BE2C (cell line): ENCODE measurements around the gene MEGF11.

Experiments used
- DNase-seq: peaks from one replicate; pipeline ENCODE4 v3.0.0-alpha.2; 2020
- H3K27me3 ChIP-seq: fragments of 250-450 bp; sonication (Bioruptor Pico); 2 replicates; pipeline ENCODE4 v1.5.1; 2020; ENCODE audit warnings: mild to moderate bottlenecking
- H3K36me3 ChIP-seq: fragments of 250-450 bp; sonication (Bioruptor Pico); 2 replicates; pipeline ENCODE4 v1.5.1; 2020; ENCODE audit warnings: mild to moderate bottlenecking
- H3K4me1 ChIP-seq: fragments of 250-450 bp; sonication (Bioruptor Pico); 2 replicates; pipeline ENCODE4 v1.5.1; 2020
- H3K4me3 ChIP-seq: 2 replicates; pipeline ENCODE4 v1.5.1; 2011; ENCODE audit warnings: low read depth, low read length
- H3K9me3 ChIP-seq: fragments of 250-450 bp; sonication (Bioruptor Pico); 2 replicates; pipeline ENCODE4 v1.5.1; 2020
- TF ChIP-seq, protein P1 (sequence below): IDR thresholded peaks from 2 replicates; pipeline ENCODE4 v1.5.1; 2012; ENCODE audit warnings: mild to moderate bottlenecking, low read depth, low read length

MEGF11 gene

DNA sequence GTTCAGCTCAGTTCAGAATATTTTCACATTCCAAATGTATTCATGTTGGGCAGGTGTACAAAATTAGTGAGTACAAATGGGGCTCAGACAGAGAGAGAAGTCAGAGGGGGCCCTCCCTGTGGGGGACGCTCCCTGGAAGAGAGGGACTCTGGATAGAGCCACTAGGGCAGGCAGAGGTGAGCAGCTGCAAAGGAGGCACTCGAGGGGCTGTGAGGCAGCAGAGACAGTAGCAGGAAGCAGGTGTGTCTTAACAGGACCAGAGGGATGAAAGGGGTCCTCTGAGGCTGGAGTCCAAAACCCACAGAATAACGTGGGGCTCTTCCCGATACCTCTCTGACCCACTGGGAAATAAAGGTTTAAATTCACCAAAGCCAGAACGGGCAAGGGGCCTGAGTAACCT lies 127.1 kb downstream of the MEGF11 start:
- no peaks in the 10 kb centered on the region for H3K9me3 ChIP-seq
- H3K27me3 ChIP-seq: no peaks in the 10 kb centered on the region
- TF ChIP-seq, protein P1, sequence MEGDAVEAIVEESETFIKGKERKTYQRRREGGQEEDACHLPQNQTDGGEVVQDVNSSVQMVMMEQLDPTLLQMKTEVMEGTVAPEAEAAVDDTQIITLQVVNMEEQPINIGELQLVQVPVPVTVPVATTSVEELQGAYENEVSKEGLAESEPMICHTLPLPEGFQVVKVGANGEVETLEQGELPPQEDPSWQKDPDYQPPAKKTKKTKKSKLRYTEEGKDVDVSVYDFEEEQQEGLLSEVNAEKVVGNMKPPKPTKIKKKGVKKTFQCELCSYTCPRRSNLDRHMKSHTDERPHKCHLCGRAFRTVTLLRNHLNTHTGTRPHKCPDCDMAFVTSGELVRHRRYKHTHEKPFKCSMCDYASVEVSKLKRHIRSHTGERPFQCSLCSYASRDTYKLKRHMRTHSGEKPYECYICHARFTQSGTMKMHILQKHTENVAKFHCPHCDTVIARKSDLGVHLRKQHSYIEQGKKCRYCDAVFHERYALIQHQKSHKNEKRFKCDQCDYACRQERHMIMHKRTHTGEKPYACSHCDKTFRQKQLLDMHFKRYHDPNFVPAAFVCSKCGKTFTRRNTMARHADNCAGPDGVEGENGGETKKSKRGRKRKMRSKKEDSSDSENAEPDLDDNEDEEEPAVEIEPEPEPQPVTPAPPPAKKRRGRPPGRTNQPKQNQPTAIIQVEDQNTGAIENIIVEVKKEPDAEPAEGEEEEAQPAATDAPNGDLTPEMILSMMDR: no peak
- peaks cover 3% of the 10 kb centered on the region; the same call in 1 of the 2 replicates for H3K4me1 ChIP-seq
- no peaks in the 10 kb centered on the region for H3K36me3 ChIP-seq
- no peak for DNase-seq
- no peak overlapping the region for H3K4me3 ChIP-seq

DNA sequence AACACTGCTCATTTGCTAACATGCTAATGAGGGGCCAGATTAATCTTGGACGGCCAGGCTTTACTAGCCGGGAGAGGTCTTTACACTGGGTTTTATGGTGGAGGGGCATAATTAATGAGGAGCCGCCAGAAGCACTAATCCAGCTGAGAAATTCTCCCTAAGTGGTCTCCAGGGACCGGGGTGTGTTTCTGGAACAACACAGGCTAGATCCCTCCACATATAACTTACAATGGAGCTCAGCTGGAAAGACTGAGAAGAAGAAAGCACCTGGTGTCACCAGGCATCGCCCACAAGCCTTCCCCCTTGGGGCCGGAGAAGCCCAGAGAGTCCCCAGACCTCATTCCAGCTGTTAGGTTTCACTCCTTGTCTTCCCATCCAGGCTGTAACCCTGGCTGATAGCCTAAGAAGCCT lies 127.5 kb downstream of the MEGF11 start:
- no peaks in the 10 kb centered on the region for H3K27me3 ChIP-seq
- peaks cover 3% of the 10 kb centered on the region; the same call in 1 of the 2 replicates for H3K4me1 ChIP-seq
- TF ChIP-seq, protein P1: no peak
- peak; percentile 33 for DNase-seq
- no peaks in the 10 kb centered on the region for H3K36me3 ChIP-seq
- no peaks in the 10 kb centered on the region for H3K9me3 ChIP-seq
- H3K4me3 ChIP-seq: no peak overlapping the region

DNA sequence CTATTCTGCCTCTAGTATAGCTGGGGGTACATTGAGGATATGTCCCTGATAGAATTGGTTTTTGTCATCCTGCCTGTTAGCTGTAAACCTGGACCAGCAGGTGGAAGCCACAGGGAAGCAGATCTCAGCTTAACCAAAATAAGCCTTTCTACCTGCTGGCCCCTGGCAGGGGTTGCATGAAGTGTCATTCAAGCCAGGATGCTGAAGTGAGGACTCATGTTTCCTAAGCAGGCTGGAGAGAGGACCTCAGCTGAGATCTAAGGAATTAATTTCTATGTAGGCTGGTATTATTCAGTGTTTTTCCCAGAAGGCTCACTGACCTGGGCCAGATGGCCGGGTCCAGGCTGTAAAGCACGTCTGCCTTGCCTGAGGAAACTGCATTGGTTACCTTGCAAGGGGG lies 128.9 kb downstream of the MEGF11 start:
- no peak for DNase-seq
- H3K4me1 ChIP-seq: peaks cover 3% of the 10 kb centered on the region; the same call in 1 of the 2 replicates
- no peak overlapping the region for H3K4me3 ChIP-seq
- no peaks in the 10 kb centered on the region for H3K27me3 ChIP-seq
- TF ChIP-seq, protein P1: no peak
- no peaks in the 10 kb centered on the region for H3K9me3 ChIP-seq
- no peaks in the 10 kb centered on the region for H3K36me3 ChIP-seq

DNA sequence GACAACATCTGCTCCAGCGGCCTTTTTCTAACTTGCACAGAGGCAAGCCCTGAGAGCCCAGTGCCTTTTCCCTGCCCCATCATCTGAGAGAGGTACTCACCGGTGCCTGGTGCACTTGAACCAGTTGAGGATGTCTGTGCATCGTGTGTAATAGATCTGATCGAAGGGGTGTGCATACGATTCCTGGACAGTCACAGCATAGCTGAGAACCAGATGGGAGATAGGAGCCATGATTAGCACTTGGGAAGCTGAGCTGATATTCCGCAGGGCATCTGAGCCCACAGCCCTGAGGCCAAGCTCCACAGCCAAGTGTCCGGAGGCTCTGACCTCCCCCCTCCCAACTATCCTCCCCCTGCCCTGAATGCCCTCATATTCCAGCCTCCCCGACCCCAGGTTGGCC lies 129.8 kb downstream of the MEGF11 start:
- no peaks in the 10 kb centered on the region for H3K36me3 ChIP-seq
- H3K27me3 ChIP-seq: no peaks in the 10 kb centered on the region
- no peak for DNase-seq
- no peaks in the 10 kb centered on the region for H3K9me3 ChIP-seq
- TF ChIP-seq, protein P1: no peak
- no peak overlapping the region for H3K4me3 ChIP-seq
- H3K4me1 ChIP-seq: peaks cover 3% of the 10 kb centered on the region; the same call in 1 of the 2 replicates

DNA sequence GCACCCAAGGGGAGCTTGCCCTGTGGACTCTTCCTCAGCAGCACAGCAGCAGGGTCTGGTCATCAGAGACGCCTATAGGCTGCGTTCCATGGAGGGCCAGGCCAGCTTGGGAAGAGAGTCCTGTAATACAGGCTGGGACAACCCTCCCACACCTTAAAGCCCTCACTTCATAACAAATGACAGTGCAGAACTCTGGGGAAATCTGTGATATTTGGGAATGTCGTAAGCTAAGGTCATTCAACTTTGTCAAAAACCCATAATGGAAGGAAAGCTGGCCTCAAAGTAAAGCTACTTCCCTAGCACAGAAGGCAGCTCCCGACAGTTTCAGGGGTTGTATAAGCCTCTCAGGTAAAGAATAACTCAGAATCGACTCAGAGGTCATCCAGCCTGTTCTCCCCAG lies 133.1 kb downstream of the MEGF11 start:
- TF ChIP-seq, protein P1: no peak
- H3K4me3 ChIP-seq: no peak overlapping the region
- H3K27me3 ChIP-seq: no peaks in the 10 kb centered on the region
- no peaks in the 10 kb centered on the region for H3K9me3 ChIP-seq
- no peaks in the 10 kb centered on the region for H3K36me3 ChIP-seq
- no peak for DNase-seq
- no peaks in the 10 kb centered on the region for H3K4me1 ChIP-seq

DNA sequence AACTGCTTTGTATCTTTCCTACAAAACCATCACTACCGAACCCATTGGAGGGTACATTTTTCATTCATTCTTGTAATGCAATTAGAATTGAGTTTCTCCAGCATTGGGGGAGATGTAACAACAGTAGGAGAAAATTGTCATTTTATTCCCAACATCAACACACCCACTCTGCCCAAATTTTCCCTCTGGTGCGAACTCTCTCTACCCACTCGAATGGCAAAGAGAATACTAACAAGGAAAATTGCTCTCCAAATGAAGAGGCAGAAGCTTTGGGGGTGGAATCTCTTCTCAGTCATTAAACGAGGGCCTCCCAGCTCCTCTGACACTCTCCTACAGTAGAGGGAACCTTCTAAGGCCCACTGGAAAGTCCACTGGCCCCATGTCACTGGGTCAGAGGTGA lies 135.7 kb downstream of the MEGF11 start:
- no peaks in the 10 kb centered on the region for H3K9me3 ChIP-seq

More for the DNA sequence above, 135.7 kb downstream of the MEGF11 start:
- DNase-seq: no peak
- no peaks in the 10 kb centered on the region for H3K36me3 ChIP-seq
- no peak overlapping the region for H3K4me3 ChIP-seq
- TF ChIP-seq, protein P1: no peak
- no peaks in the 10 kb centered on the region for H3K4me1 ChIP-seq
- H3K27me3 ChIP-seq: no peaks in the 10 kb centered on the region
